A172 (cell line): ENCODE results near the gene SORD. TPM values are rescaled to one million over a fixed set of nuclear protein-coding genes. Genes with fewer than 3 reads are reported as not detected.
"Not testable (repeated sequence)": the region's sequence is repeated elsewhere in the genome, so short reads cannot be mapped to it uniquely, and the experiment has no call there.

ENCODE experiments used
- DNase-seq: peaks from one replicate; pipeline ENCODE4 v3.0.0-alpha.2; 2015; ENCODE audit warnings: low spot score
- total RNA-seq: library from RNA; depleted of rRNA; stranded (reverse); fragments of >200 nt; shearing (Covaris generic); gene quantifications from 2 replicates; pipeline ENCODE4 v1.2.3, GENCODE V29; 2014

The SORD gene
- total RNA-seq, 1 experiment from 2014 or later: 27.6 TPM

- DNase-seq: not testable (repeated sequence)
These were observed 1.7 kb downstream of the SORD start for GRCh38 chr15:45024649-45025048.

- DNase-seq: not testable (repeated sequence)
These were observed 2.6 kb downstream of the SORD start for GRCh38 chr15:45025627-45026026.

- DNase-seq: no peak
These were observed 3.7 kb downstream of the SORD start for GRCh38 chr15:45026651-45027190.

GRCh38 chr15:45027220-45027619 is 4.2 kb downstream of the SORD start:
- no peak for DNase-seq

GRCh38 chr15:45030743-45031142 is 7.7 kb downstream of the SORD start:
- no peak for DNase-seq

- not testable (repeated sequence) for DNase-seq
These were observed 8.6 kb downstream of the SORD start for GRCh38 chr15:45031522-45032028.

GRCh38 chr15:45032501-45032900 is 9.5 kb downstream of the SORD start:
- DNase-seq: not testable (repeated sequence)

GRCh38 chr15:45034087-45034486 is 11.1 kb downstream of the SORD start:
- not testable (repeated sequence) for DNase-seq

- not testable (repeated sequence) for DNase-seq
These were observed 11.8 kb downstream of the SORD start for GRCh38 chr15:45034600-45035375.

- peak; percentile 42 for DNase-seq
These were observed 14.1 kb downstream of the SORD start for GRCh38 chr15:45036812-45037781.

- no peak for DNase-seq
These were observed 14.9 kb downstream of the SORD start for GRCh38 chr15:45037936-45038335.

GRCh38 chr15:45040396-45040795 is 17.4 kb downstream of the SORD start:
- DNase-seq: not testable (repeated sequence)

GRCh38 chr15:45041538-45041937 is 18.5 kb downstream of the SORD start:
- not testable (repeated sequence) for DNase-seq

- DNase-seq: not testable (repeated sequence)
These were observed 19.9 kb downstream of the SORD start for GRCh38 chr15:45042859-45043258.

- not testable (repeated sequence) for DNase-seq
These were observed 21.3 kb downstream of the SORD start for GRCh38 chr15:45044270-45044669.

GRCh38 chr15:45048449-45048793 is 25.4 kb downstream of the SORD start:
- DNase-seq: not testable (repeated sequence)

GRCh38 chr15:45048794-45049631 is 26.0 kb downstream of the SORD start:
- DNase-seq: no peak

GRCh38 chr15:45050587-45050986 is 27.6 kb downstream of the SORD start:
- DNase-seq: no peak

- DNase-seq: not testable (repeated sequence)
These were observed 29.7 kb downstream of the SORD start for GRCh38 chr15:45052676-45053075.

- DNase-seq: not testable (repeated sequence)
These were observed 36.0 kb downstream of the SORD start for GRCh38 chr15:45058690-45059675.
